NCI-H524 (cell line): ENCODE results near the gene IFT88.

Experiments
- DNase-seq, 2 experiments: peaks; one replicate each; lab custom pipeline; 2025; lab: John Stamatoyannopoulos, UW

The IFT88 gene

DNA sequence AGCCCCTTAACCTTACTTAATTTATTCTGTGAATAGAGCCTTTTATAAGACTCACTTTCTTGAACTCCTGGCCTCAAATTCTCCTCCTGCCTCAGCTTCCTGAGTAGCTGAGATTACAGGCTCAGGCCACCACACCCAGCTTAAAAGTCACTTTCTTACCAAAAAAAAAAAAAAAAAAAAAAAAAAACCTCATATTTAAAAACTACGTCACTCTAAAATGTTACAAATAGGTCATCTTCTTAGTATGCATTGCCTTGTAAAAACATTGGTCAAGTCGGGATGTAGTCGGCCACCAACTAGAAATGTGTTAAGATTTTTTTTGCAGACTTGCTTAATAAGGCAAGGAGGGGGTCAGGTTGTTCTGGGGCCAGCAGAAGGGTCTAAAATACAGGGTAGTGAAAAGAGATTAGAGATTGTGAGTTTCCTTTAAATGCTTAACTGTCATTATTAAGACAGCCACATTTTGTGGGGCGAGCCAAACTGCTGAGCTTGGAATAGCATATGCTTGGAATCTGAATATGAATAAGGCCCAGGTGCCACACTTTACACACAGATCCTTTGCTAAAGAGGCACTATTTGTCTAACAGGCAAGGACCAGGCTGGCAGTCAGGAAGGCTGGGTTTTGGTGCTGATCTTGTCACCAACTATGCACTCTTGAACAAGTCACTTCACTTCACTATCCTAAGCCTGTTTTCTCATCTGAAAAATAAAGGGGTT is 120.1 kb downstream of the IFT88 start:
- no peak for DNase-seq

DNA sequence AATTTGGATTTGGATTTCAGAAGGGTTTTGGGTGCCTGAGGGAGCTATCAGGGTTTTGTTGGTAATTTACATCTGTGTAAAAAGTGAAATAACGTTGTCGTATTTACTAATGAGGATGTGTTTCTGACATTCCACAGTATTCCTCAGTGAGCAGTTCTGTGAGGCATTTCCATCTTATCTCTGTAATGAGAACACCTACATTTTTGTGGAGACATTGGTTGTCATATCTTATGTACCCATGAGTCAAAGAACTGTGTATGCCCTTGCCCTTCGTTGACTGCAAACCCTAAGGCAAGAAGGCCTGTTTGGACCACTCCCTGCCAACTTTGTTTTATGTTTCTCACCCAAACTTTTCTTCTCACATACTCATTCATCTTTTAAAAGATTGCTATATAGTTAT is 122.3 kb downstream of the IFT88 start:
- no peak for DNase-seq

DNA sequence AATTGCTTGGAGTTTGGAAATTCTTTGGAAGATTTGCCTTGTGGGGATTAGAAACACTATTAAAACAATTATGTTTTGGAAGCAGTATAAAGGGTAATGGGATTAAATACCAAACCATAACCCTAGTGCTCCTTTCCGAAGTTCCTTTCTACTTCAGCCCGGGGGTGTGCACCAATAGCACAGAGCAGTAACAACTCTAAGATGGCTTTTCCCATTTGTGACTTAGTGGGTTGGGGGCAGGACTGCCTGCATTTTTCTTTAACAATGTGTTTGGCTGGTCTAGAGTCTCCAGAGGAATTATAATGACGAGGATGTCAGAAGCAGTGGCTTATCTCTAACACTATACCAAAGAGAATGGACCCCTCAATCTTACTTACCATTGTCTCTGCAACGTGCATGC is 124.7 kb downstream of the IFT88 start:
- DNase-seq, result no peak

DNA sequence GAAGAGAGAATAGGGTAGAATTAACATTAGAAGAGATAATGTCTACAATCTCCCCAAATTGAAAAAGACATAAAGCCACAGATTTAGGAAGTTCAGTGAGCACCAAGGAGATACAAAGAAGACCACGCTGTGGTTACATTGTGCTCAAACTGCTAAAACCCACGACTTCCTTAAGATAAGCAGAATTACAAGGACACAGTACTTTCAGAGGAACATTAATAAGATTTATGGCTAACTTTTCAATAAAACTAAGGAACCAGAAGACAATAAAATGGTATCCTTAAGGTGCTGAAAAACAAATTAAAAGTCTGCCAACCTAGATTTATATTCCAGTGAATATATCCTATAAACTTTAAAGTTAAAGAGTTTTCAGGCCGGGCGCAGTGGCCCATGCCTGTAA is 129.1 kb downstream of the IFT88 start:
- DNase-seq, result no peak

DNA sequence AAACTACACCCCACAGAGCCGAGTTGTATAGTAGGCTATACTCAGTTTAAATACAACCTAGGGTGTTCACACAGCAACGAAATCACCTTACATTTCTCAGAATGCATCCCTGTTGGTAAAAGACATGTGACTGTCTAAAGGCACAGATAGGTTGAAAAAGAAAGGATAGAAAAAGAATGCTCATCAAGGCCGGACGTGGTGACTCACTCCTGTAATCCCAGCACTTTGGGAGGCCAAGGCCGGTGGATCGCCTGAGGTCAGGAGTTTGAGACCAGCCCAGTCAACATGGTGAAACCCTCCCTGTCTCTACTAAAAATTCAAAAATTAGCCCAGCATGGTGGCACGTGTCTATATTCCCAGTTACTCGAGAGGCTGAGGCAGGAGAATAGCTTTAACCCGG is 132.8 kb downstream of the IFT88 start:
- no peak for DNase-seq

DNA sequence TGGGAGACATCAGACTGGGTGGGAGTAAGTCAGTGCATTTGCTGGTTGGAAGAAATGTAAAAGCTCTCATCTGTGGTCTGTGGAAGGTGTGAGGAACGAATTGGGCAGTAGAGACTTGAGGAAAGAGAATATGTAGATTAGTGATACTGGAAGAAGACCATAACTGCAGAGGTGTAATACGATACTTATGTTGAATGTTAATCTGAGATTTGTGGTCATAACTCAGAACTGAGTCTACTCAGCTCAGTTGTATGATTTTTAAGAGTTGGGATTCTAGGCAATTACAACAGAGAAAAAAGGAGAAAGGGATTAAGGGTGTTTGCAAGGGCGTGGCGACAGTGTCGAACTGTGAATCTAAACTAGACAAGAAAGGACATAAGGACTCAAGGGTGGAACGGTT is 133.3 kb downstream of the IFT88 start:
- DNase-seq, result no peak

DNA sequence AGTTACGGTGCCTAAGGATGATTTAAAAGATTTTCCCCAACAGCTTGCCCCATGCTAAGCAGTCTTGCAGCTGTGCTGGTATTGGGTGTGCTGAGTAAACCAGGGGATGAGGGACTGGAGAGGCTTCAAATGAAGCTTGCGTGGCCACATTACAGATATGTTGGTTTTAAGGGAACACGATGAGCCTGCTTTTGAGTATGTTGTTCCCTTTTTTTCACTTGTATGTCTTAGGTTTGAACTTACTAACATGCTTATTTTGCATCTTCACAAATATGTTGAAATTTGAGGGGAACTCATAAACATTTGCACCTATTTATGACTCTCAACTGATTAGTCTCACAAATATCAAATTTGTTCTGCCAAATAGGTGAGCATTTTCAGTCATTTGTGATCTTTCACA is 134.5 kb downstream of the IFT88 start:
- DNase-seq, result no peak

DNA sequence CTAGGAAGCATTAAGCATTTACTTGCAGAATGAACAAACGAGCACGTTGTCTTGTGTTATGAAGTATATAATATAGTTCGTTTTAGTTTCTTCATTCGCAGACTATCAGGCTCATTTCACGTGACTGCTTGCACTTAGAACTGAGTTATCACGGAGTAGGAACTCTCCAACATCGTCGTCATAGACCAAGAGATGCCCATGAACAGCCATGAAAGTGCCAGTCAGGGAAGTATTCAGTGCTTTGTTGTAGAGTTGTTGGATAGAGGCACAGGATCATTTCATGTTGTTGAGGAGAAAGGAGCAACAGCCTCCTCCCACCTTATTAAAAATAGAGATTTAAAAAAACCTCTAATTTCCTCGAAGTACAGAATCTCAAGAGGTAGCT is 135.6 kb downstream of the IFT88 start:
- DNase-seq, result peak in 1 of 2 experiments; percentile 38

DNA sequence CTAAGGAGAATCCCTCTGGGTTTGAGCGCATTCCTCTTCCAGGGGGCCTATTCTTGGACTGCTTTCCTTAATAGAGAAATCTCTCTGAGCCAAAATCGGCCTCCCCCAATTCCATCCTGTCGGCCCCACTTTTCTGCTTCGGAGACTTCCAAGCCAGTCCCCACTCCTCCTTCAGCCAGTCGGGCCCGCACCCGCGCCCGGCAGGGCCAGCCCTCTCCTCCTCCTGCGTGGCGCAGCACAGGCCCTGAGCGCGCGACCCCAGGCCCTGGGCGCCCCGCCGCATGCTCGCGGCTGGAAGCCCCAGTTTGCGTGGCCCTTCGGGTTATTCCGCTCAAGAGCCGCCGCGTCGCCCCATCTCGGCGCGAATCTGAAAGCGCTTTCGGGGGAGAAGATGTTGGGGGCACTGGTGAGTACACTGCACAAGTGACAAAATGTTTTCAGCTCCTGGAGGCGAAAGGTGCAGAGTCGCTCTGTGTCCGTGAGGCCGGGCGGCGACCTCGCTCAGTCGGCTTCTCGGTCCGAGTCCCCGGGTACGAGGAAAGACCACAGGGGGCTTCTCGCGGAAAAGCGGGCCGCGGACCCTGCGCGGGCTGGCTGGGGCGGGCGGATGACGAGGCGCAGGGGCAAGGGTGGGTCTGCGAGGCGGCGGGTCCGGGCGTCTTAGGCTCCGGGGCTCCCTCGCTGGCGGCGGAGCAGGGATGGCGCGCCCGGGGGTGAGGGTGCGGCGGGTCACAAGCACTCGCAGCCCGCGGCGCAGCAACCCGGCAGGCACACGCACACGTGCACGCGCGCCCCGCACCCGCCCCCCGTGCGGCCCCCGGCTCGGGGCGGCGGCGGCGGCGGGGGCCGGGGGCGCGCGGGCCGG is 136.2 kb downstream of the IFT88 start, which contains the start of gene IL17D:
Gene IL17D, plus strand, starts transcription at position 785 of the 865 bp plus-strand sequence. CDS start 303 bp downstream, outside the sequence.
- DNase-seq, result peak; percentile 29 to 55

DNA sequence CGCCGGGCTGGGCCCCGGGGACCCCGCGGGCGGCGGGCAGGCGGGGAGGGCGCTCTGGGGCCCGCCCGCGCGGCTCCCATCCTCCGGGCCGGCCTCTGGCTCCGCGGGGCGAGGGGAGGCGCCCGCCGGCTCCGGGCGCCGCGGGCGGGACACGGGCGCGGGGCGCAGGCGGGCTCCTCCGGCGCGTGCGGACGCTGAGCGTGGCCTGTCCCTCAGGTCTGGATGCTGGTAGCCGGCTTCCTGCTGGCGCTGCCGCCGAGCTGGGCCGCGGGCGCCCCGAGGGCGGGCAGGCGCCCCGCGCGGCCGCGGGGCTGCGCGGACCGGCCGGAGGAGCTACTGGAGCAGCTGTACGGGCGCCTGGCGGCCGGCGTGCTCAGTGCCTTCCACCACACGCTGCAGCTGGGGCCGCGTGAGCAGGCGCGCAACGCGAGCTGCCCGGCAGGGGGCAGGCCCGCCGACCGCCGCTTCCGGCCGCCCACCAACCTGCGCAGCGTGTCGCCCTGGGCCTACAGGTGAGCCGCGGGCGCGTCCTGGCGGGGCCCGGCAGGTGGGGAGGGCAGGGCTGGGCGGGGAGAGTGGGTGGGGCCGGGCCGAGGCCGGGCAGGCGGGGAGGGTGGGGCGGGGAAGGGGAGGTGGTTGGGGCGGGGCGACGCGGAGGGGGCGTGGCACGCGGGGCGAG is 137.0 kb downstream of the IFT88 start:
- peak; percentile 44 to 81 for DNase-seq

DNA sequence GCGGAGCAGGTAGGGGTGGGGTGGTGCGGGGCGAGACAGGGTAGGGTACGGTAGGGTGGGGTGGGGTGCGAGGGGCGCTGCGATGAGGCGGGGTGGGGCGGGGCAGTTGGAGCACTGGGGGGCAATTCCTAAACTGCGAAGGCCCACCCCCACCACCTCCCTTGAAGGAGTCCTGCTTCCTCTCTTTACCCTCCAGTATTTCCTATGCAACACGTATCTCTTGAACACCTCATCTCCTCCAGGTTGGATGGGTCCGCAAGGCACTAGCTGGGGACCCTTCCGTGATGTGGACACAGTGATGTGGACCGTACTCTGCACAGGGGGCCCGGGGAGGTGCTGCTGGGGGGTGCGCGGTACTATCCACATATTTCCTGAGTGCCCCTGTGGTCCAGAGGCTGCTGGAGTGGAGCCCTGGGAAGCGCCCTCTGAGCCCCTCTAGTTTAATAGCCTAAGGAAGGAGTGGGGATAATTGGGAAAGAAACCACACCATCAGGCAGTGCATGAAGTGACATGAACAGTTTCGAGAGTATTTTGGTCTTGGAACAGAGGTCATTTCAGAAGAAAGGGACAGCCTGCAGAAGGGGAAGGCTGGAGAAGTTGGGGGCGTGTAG is 137.6 kb downstream of the IFT88 start:
- DNase-seq, result no peak

DNA sequence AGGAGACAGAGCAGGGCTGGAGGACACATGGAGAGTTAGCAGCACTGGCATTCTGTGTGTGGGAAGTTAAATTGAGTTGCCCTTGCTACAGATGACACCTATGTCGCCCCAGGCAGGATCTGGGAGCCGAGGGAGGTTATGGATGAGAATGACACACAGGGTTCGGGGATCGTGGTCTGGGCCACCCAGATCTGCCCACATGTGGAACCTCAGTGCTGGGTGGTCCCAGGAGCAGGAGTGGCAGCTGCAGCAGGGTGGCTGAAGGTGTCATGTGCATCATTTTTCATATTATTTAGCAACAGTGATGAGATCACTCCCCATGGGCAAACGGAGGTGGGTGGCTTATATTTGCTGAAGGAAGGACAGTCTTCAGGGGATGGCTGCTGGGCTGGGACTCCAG is 139.7 kb downstream of the IFT88 start:
- no peak for DNase-seq

DNA sequence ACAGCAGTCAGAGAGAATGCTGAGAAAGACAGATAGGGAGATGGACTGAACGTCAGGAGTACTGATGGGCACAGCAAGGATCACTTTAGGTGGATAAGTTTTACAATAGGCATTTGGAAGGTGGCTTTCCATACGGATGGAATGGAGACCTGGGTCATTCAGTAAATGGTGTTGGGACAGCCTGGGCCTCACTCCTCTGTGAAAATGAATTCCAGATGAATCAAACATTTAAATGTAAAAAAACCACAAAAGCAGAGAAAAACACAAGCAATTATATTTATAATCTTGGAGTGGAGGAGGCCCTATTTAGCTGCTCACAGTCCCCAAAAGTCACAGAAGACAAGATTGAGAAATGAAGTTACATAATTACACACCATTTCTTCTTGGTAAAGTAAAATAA is 141.3 kb downstream of the IFT88 start:
- no peak for DNase-seq

DNA sequence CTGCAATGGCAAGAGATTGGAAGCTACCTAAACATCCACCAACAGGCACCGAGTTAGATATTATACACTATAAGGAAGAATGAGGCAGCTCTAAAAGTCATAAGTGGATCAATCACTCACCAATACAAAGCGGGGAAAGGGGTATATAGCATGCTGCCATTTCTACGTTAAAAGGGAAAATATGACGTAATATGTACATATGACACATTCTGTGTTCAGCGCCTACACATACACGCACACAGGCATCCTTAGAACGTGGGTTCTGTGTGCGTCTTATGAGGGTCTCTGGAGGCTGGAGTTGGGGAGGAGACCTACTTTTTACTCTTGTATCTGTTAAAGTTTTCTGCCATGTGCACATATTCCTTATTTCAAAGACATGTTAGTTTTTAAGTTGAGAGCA is 142.4 kb downstream of the IFT88 start:
- no peak for DNase-seq

DNA sequence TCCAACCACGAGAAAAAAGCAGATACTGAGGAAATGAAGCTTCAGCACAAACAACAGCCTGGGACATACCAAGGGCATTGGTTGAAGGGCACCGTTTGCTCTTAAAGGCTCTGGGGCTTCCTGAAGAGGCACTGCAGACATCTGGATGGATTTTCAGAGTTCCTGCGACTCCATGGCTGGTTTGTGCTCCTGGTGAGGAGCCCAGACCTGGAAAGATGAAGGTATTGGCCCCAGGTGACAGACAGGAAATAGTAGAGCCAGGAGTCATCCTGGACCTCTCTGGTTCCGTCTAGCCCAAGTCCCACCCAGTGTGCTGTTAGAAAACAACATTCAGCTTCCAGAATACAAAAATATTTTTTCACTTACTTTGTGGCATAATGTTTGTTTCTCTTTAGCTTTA is 142.8 kb downstream of the IFT88 start:
- no peak for DNase-seq

DNA sequence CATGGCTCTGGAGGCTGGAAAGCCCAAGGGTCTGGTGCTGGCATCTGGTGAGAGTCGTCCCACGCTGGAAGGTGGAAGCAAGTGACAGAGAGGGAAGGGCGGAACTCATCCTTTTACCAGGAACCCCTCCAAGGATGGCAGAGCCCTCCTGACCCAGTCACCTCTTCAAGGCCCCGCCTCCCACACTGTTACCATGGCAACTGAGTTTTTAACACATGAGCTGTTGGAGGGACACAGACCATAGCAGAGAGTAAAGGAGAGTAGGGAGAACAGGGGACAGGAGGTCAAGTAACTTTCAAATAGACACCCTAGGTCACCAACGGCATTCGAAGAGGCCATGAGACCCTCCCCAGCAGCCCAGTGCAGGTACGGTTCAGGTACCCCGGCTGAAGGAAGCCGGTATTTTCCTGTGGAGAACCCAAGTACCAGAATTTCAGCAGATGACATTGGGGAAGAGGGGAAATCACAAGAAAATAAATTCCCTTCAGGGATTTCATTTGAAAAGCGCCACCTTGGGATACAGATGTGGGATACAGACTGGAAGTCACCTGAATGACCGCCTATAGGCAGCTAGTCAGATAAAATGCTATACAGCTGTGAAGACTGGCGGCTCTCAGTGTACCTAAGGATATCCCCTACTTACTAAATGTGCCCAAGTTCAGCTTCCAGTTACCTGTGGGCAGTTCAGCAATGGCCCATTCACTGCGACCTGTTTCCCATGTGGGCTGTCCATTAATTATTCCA is 144.5 kb downstream of the IFT88 start:
- DNase-seq, result peak; percentile 15 to 23

DNA sequence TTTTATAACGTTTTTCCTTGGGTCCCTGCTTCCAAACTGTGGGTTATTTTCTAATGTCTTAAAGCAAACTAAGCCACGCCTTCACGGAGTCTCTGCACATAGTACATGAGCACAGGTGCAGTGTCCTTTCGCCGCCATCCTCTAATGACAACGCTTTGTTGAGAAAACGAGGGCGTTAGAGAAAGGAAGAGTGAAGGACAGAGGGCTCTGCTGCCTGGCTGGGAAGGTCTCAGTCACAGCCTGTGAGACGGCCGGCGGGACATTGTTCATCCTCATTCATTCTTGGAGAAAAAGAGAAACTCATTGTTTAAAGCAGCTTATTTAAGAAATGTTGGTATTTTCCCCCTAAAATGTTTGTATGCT is 146.0 kb downstream of the IFT88 start:
- DNase-seq, result no peak

DNA sequence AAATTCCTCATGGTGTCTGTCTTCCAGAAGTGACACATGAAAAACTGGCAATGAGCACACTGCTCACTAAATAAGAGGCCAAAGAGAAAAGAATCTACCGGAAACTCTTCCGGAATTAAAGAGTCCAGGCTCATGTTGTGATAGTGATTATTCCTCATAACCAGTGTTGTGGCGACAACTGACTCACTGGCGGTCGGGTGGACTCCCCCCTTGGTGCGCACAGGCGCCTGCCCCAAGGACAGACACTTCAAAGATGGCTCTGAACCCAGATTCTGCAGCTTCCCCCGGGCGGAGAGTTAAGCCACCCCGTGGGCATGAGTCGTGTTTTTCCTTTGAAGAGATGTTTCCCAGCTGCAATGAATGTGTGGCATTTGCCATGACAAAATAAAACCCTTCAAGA is 146.8 kb downstream of the IFT88 start:
- no peak for DNase-seq

DNA sequence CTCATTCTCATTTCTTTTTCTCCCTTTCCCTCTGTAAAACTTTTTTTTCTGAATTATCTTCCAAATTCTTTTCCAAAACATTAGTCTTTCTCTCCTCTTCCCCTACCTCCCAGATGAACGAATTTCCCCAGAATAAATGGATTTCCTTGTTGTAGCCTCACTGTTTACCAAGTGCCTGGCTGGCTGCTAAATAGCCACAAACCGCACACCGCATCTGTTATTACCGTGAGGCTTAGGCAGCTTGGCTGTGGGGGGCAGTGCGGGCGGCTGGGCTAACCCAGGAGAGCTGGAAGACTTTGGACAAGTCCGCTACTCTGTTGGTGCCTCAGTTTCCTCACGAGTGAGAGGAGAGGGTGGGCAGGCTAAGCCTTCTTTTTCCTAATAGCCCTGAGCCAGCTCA is 147.2 kb downstream of the IFT88 start:
- no peak for DNase-seq

DNA sequence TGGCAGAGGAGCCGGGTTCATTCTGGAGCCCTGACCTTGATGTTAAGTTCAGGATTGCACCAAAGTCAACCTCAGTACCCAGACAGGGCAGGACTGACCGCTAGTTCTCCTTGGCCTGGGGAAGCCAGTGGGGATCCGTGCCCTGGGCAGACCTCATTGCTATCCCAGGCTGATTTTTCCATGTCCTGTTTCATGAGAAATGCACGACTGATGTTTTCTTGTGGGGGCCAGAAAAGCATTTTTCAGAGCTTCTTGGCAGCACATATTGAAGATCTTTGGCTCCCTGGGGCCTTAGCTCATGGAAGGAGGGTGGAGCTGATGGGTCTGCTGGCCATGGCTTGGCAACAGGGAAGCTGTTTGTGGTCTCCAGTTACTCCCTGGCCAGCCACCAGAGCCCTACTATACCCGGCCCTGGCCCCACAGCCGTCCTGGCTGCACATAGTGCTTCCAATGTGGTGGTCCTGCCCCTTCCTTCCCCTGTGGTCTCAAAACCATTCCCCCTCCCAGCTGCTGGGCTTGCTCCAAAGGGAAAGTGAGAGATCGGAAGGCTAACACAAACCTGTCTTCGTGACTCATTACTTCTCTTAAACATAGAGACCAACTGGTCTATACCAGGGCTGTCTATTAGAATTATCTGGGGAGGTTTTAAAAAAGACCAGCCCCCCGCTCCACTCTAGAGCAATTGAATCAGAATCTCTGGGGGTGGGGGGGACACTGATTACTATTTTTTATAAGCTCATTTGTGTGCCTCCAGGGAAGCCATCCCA is 147.8 kb downstream of the IFT88 start:
- DNase-seq, result no peak

DNA sequence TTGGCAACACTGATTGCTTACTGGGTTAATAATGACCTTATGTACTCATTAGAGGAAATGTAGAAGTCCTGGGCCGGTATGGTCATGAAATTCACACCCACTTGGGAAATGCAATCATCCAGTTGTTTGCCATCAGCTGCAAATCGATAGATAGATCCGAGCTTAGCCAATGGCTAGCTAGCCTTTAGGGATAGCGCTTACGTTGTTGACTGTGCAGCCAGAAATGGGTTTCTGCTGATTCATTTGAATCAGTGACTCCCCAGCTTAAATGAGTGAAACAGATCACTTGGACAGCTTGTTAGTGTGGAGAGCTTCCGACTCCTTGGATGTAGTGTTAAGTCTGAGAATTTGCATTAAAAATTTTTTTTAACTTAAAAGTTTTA is 148.4 kb downstream of the IFT88 start:
- no peak for DNase-seq
